Endometrium (tissue), 2 donors: ENCODE results near the gene ALKBH1.
A peak's percentile ranks its signal among the peaks of the same experiment; 100 is the strongest.
"Not testable (repeated sequence)": the region's sequence is repeated elsewhere in the genome, so short reads cannot be mapped to it uniquely, and the experiment has no call there.

ENCODE experiments used
- FAIRE-seq: peaks from 2 replicates; lab custom pipeline; 2012; peaks lifted over from hg19 to GRCh38; lab: Jason Lieb, UNC
- donor health status: control.
- donor health status: control.

The ALKBH1 gene

DNA sequence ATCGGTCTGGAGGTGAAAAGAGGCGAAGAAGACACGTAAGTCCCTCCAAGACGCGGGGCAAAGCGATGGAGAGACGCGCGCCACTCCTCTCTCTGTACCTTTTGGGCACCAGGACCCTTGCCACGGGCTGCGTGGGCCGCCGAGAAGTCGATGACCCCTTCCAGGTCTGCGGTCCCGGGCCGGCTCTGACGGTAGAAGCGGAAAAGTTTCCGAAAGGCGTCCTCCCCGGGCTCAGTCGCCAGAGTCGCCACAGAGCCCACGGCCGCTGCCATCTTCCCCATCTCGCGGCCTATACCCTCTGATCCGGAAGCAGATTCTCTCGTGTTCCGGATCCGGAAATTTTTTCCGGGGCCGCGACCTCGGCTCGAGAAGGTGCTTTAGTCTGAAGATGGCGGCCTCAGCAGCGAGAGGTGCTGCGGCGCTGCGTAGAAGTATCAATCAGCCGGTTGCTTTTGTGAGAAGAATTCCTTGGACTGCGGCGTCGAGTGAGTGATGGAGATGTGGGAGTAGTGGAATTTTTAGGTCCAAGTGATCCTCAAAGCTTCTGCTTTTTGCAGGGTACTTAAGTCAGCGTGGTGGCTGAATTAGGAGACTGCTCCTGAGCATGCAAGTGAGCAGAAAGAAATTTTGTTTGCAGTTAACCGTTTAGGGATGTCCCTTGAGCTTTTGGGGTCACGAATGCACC is at the start of gene ALKBH1, which contains the start of gene SLIRP:
Gene ALKBH1, minus strand, starts transcription at position 300 of the 685 bp plus-strand sequence. Its CDS starts 19 bp downstream, at position 281.
Gene SLIRP, plus strand, starts transcription at position 380 of the 685 bp plus-strand sequence. Its CDS starts 9 bp downstream, at position 389.
- peak; percentile 33 for FAIRE-seq

- FAIRE-seq = no peak
Observed at GRCh38 chr14:77752799-77753516, 45.1 kb upstream of the ALKBH1 start.

DNA sequence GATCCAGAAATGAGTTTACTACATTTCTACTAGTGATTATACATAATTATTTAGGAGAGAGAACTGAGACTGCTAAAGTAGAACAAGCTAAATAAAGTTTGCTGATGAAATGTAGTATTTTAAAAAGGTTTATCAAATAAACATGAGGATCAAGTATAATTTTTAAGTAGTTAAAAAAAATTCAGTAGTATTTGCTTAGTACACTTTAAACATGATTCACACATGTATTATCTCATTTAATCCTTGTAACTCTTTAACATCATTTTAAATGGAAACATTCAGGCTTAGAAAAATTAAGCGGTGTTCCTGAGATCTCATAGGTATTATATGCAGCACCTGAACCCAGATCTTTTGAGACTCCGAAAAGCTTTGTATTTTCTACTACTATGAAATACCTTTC is 44.4 kb upstream of the ALKBH1 start:
- FAIRE-seq = no peak

DNA sequence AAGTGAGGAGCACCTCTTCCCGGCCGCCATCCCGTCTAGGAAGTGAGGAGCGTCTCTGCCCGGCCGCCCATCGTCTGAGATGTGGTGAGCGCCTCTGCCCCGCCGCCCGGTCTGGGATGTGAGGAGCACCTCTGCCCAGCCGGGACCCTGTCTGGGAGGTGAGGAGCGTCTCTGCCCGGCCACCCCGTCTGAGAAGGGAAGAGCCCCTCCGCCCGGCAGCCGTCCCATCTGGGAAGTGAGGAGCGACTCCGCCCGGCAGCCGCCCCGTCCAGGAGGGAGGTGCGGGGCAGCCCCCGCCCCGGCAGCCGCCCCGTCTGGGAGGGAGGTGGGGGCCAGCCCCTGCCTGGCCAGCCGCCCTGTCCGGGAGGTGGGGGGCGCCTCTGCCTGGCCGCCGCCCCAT is 39.6 kb upstream of the ALKBH1 start:
- not testable (repeated sequence) for FAIRE-seq

DNA sequence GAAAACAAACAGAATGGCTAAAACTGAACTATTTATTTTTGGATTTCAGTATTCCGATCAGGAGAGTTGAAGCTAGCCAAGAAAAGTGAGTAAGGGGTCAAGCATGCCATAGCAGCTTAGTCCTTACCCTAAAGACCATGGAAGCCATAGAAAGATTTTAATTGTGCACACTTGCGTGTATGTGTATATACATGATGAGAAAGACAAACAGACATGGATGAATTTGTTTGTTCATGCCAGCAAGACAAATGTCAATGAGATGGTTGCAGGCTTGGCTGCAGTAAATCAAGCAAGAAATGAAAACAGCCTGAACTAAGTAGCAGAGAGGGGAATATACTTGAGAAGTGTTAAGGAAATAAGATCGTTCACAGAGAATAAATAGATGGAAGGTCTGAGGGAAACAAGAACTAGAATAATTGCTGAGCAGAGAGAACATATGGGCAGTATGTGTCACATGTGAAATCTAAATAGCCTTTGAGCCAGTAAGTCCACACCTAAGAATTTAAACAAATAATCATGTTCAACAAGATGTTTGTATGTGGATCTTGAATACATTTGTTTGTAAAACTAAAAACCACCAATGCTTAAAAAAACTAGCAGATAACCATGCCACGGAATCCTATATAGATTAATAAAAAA is 38.4 kb upstream of the ALKBH1 start:
- no peak for FAIRE-seq

DNA sequence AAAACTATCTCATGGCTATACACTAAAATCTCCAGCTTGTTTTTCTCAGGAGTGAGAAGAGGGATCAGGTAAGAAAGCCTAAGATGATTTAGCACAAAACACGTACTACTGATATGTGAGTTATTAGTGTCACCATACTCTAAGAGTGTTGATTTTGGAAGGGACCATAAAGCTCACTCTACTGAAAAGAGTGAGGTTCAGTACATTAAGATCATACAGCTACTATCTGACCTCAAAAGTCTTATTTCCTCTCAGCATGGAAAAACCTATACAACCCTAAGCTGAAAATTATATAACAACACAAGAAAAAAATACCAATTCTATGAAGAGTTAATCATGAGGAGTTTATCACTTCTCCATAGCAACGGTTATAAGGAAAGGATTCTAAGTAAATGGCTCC is 33.6 kb upstream of the ALKBH1 start:
- FAIRE-seq = no peak

DNA sequence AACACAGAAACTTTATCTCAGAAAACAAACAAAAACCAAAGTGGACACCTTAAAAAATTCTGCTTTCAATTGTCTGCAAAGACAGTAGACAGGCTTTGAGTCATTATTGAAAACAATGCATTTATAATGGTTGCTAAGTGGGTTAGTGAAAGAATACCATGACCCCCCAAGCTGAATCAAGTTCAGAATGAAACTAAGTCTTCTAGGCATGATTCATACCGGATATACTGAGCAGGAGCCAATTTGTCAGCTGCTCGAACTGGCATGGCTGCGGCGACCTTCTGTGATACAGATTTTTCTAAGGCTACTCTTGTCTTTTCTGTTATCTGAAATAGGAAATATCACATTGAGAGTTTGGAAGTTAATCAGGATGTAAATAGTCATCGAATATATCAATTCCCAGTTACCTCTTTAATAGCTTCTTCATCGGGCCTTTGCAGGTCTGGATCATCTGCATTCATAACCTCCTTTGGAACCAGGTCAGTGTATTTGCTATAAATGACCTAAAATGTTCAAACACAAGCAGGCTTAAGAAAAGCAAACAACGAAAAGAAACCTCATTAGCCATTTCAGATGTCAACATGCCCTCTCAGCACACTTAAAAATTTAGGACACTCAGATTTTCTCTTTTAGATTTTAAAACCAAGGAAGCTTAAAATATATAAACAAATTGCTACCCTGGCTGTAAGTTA is 30.9 kb upstream of the ALKBH1 start:
- FAIRE-seq = peak; percentile 94

GRCh38 chr14:77730976-77731497 is 23.2 kb upstream of the ALKBH1 start:
- FAIRE-seq = peak; percentile 63

GRCh38 chr14:77722301-77722700 is 14.5 kb upstream of the ALKBH1 start:
- no peak for FAIRE-seq

- FAIRE-seq = no peak
Observed at GRCh38 chr14:77721437-77721836, 13.6 kb upstream of the ALKBH1 start.

GRCh38 chr14:77717608-77718305 is 9.9 kb upstream of the ALKBH1 start:
- peak; percentile 46 for FAIRE-seq

DNA sequence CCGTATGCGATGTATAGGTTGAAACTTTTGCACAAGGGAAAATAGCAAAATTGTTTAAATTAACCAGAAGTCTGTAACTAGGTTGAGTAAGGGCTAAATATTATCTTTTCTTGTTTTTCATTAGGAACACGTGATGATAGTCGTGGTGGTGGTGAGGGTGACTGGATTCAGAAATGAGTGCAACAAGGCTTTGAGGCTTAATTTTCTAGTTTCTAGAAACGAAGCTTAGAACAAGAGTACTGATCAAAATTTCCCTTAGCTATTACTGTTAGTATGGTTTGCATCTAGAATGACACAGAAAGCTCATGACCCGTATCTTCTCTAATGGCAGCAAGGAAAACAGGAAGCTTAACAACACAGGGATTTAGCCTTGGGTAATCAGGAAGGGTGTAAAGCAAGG is 7.1 kb upstream of the ALKBH1 start:
- FAIRE-seq = no peak

DNA sequence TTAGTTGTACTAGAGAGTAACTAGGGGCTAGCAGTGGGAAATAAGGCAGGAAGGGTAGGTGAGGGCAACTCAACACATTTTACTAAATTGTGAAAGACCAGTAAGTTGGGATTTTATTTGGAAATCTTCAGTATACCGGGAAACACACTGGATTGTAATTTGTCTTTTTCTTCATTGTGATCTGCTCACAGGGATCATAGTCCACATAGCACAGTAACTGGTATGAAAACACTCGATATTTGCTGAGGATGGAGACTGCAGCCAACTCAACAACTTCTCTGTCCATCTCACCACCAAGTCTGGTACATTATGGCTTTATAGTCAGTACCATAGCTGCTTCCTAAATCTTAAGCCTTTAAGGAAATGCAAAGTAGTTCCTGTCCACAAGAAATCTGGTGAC is 2.5 kb upstream of the ALKBH1 start:
- no peak for FAIRE-seq

DNA sequence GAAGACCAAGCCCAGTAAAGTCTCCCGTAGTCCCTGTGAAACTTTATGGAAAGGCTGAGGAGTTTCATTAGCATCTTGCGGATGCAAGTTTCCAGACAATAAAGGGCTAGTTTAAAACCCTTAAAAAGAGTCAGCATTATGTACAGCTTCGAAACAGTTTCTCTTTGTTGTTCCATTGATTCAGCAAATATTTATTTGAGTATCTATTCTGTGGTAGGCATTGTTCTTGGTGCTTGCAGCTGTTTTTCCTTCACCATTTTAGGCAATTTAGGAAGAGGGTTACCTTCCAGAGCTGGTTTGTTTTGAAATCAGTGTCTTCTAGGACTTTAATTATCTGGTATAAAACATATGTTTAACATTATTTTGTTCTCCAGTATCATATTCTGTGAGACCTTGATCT is 1.6 kb upstream of the ALKBH1 start:
- no peak for FAIRE-seq

DNA sequence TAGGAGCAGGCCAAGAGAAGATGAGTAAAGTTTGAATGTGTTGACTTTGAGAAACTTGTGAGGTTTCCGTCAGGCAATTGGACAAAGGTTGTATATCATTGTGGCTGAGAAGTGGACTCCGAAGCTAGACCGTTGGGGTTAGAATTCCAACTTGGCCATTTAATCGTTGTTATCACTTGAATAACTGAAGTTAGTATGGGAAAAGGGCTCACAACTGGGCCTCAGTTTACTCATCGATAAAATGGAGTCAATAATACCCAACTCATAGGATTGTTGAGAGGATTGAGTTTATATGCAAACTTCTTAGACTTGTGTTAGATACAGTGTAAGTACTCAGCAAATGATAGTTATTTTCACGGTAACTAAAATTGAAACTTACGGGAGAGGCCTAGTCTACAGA is 926 bp upstream of the ALKBH1 start:
- FAIRE-seq = no peak

- no peak for FAIRE-seq
Observed at GRCh38 chr14:77707355-77707723, 484 bp downstream of the ALKBH1 start.

GRCh38 chr14:77691259-77691658 is 16.6 kb downstream of the ALKBH1 start:
- FAIRE-seq = no peak

GRCh38 chr14:77682158-77682553 is 25.7 kb downstream of the ALKBH1 start:
- FAIRE-seq = no peak

- no peak for FAIRE-seq
Observed at GRCh38 chr14:77681196-77682157, 26.3 kb downstream of the ALKBH1 start.

DNA sequence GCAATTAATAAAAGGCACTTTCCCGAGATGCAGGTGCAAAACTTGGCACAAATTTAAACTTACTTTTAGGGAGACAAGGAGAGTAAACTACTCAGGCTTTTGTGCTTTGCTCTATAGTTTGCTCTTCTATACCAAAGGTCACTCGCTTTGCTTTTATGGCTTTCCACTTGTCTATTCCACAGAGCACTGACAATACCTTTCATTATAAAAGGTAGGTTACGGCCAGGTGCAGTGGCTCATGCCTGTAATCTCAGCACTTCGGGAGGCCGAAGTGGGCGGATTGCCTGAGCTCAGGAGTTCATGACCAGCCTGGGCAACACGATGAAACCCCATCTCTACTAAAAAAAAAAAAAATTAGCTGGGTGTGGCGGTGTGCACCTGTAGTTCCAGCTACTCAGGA is 32.9 kb downstream of the ALKBH1 start:
- no peak for FAIRE-seq

GRCh38 chr14:77673193-77673592 is 34.6 kb downstream of the ALKBH1 start:
- FAIRE-seq = no peak
